ENCODE results near the gene INPP5A. TPM values are rescaled to one million over a fixed set of nuclear protein-coding genes. Genes with fewer than 3 reads are reported as not detected.

INPP5A gene
- total and polyA plus RNA-seq, 2 of the 13 experiments (the other 11 are each of a cell fraction or from before 2014, with no cell fraction given): 17.5 to 37.9 TPM

GRCh38 chr10:132733926-132734325 is 196.3 kb downstream of the INPP5A start:
- BruUV-seq (replicated peaks): no TSS peak
- in situ Hi-C loops (cut with HindIII; ENCODE audit: extremely low pct_ligation_motif_present, low pct_unique_long_range_greater_than_20kb): no loop called here

More at GRCh38 chr10:132733926-132734325, 196.3 kb downstream of the INPP5A start:
- H2AFZ ChIP-seq (ENCODE audit: low read length): no peak overlapping the region
- CTCF ChIA-PET (ENCODE audit: low intra/inter-chr PET ratio, low total read pairs): no interaction called here
- DNase-seq (ENCODE audit: low spot score): no peak
- intact Hi-C loops (cut with micrococcal nuclease; ENCODE audit: unreplicated experiment): no loop called here
- 100% methylated on average over 9 of the region's 19 CpGs for WGBS (ENCODE audit: low lambda C conversion rate)
- no peaks in the 10 kb centered on the region for H4K20me1 ChIP-seq (ENCODE audit: insufficient read depth, low read length)
- no peak overlapping the region for H3K9ac ChIP-seq (ENCODE audit: insufficient read depth, low read depth, low read length)
- POLR2A ChIA-PET: no interaction called here
- no peak for FAIRE-seq
- H3K27me3 ChIP-seq (ENCODE audit: control insufficient read depth in 1 of 2, insufficient read depth in 2 of 2, low read length in 2 of 2): no peaks in the 10 kb centered on the region
- no peak for ATAC-seq
- H3K4me3 ChIP-seq (replicated peaks in 1 of 3; ENCODE audit: insufficient read depth in 1 of 3, low read depth in 2 of 3, low read length in 3 of 3): no peak overlapping the region
- no peak overlapping the region for H3K27ac ChIP-seq (ENCODE audit: extremely low read length, insufficient read depth, low read length)
- H3K36me3 ChIP-seq (replicated peaks in 1 of 2; ENCODE audit: control insufficient read depth in 1 of 2, insufficient read depth in 2 of 2, low read length in 2 of 2): peaks cover 0 to 5% of the 10 kb centered on the region in 2 experiments; a peak in 1 of 5 replicates
- TF ChIP-seq ISX (CRISPR knock-in tag; conservative IDR thresholded peaks at IDR 0.05): no peak
- TF ChIP-seq ZNF432 (CRISPR knock-in tag; IDR thresholded peaks at IDR 0.05; ENCODE audit: borderline replicate concordance): no peak
- no peak for TF ChIP-seq HNRNPLL (IDR thresholded peaks at IDR 0.05; ENCODE audit: low read depth, low read length, poor library complexity, severe bottlenecking)
- no peak for TF ChIP-seq MXD3 (CRISPR knock-in tag; IDR thresholded peaks at IDR 0.05)
- no peak for TF ChIP-seq ZNF468 (CRISPR knock-in tag; IDR thresholded peaks at IDR 0.05)
- no peak for TF ChIP-seq ZNF724P (CRISPR knock-in tag; IDR thresholded peaks at IDR 0.05; ENCODE audit: borderline replicate concordance)
- no peak for TF ChIP-seq ATF7 (IDR thresholded peaks at IDR 0.05)
- no peak for TF ChIP-seq ATF7 (CRISPR knock-in tag; IDR thresholded peaks at IDR 0.05)
- TF ChIP-seq CBFB (CRISPR knock-in tag; IDR thresholded peaks at IDR 0.05): no peak
- no peak for TF ChIP-seq RAD21 (CRISPR knock-in tag; IDR thresholded peaks at IDR 0.05)
- TF ChIP-seq SKIL (CRISPR knock-in tag; IDR thresholded peaks at IDR 0.05; ENCODE audit: borderline replicate concordance): no peak
- TF ChIP-seq ZNF609 (CRISPR knock-in tag; IDR thresholded peaks at IDR 0.05; ENCODE audit: borderline replicate concordance): no peak
- TF ChIP-seq ZBTB26 (CRISPR knock-in tag; IDR thresholded peaks at IDR 0.05; ENCODE audit: borderline replicate concordance): no peak
- no peak for TF ChIP-seq ZFP62 (CRISPR knock-in tag; IDR thresholded peaks at IDR 0.05)
- no peak for TF ChIP-seq NFRKB (IDR thresholded peaks at IDR 0.05)
- H3K4me2 ChIP-seq (ENCODE audit: low read depth, low read length): no peak overlapping the region
- H3K79me2 ChIP-seq (ENCODE audit: insufficient read depth, low read length): no peaks in the 10 kb centered on the region
- no peaks in the 10 kb centered on the region for H3K4me1 ChIP-seq (ENCODE audit: insufficient read depth, low read length)
- H3K9me3 ChIP-seq (ENCODE audit: low read length): no peaks in the 10 kb centered on the region

Data from HepG2 (cell line).